ENCODE results near the gene R3HDML.
A peak's percentile ranks its signal among the peaks of the same experiment; 100 is the strongest.

The R3HDML gene

GRCh38 chr20:44388466-44389023, 51.7 kb downstream of the R3HDML start:
- peak; percentile 85 for DNase-seq (ENCODE audit: low spot score)
- peak; percentile 53 for TF ChIP-seq CTCF (IDR thresholded peaks at IDR 0.05; ENCODE audit: extremely low read depth, missing control alignments)

DNA sequence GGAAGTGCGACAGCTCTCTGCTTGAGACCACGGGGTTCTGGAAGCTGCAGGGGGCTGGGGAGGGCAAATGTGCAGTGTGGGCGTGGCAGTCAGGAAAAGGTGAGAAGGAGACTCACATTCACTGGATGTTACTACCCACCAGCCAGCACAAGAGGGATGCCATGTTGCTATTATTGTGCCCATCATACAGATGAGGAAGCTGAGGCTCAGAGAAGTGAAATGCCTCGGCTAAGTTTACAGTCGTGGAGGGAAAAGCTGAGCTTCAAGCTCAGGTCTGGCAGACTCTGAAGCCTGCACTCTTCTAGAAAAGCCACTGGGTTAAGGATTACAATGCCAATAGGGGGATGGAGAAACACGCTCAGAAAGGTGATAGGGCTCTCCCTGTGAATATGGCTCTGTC, 53.0 kb downstream of the R3HDML start:
- no peak for TF ChIP-seq CTCF (IDR thresholded peaks at IDR 0.05; ENCODE audit: extremely low read depth, missing control alignments)
- DNase-seq (ENCODE audit: low spot score) = no peak

GRCh38 chr20:44390280-44390679, 53.4 kb downstream of the R3HDML start:
- DNase-seq (ENCODE audit: low spot score) = no peak
- no peak for TF ChIP-seq CTCF (IDR thresholded peaks at IDR 0.05; ENCODE audit: extremely low read depth, missing control alignments)

GRCh38 chr20:44392088-44392775, 55.4 kb downstream of the R3HDML start:
- no peak for DNase-seq (ENCODE audit: low spot score)
- TF ChIP-seq CTCF (IDR thresholded peaks at IDR 0.05; ENCODE audit: extremely low read depth, missing control alignments) = no peak

DNA sequence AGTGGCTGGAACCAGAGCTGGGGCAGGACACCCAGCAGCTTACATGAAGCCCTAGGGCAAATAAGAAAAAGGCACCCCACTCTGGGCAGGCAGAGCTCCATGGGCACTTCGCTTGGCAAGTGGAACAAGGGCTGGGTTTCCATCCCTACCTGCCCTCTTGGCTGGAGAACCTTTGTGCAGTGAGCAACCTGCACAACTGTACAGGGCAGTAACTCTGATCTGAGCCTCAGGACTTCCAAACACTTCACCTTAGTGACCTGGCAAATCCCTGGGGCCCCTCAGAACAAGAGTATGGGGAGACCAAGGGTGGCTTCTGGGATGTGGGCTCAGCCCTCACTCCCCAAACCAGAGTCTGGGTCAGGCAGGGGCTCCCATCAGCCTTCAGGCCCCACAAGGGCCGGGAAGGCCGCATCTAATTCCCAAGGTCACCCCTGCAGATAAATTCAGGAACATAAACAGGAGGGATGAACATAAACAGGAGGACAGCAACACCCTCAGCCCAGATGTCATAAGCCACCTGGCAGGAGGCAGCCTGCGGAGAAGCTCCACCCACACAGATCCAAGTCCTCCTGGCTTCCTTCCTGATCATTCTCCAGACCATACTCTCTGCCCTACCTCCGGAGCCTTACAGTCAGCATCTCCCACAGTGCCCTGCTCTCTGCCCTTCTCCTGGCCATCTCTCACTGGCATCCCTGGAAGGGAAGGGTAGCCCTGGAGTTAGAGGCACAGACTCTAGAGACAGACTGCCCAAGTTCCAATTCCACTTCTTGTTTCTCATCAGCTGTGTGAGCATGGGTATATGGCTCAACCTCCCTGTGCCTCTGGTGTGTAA, 56.1 kb downstream of the R3HDML start:
- no peak for TF ChIP-seq CTCF (IDR thresholded peaks at IDR 0.05; ENCODE audit: extremely low read depth, missing control alignments)
- no peak for DNase-seq (ENCODE audit: low spot score)

DNA sequence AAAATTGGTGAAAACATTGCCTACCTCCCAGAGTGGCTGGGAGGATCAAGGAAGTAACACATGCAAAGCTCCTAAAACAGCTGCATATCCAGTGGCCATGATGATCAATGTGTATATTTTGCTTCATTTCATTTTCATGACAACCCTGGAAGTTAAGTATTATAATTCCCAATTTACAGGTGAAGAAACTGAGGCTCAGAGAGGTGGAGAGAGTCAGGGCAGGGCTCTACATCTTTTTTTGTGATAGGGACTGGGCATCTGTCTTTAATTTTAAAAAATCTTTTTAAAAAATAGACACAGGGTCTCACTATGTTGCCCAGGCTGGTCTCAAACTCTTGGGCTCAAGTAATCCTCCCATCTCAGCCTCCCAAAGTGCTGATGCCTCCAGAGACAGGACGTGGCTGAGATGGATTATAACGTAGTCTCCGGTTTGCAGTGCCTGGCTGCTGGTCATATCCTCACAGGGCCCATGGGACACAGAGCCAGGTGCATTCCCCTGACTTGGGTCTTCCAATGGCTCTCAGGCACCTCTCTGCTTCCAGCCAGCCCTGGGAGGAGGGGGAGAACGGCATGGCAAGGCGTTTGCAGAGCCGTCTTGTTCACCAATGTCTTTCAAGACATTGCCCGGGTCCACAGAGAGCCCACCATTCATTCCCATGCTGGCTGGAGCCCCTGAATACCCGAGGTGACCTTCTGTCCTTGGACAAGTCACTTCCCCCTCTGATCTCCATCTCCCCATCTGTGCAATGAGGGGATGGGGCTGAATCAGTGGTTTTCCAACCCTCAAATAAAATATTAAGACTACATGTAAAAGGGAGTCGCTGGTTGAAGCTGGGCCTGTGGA, 57.0 kb downstream of the R3HDML start:
- no peak for DNase-seq (ENCODE audit: low spot score)
- TF ChIP-seq CTCF (IDR thresholded peaks at IDR 0.05; ENCODE audit: extremely low read depth, missing control alignments) = no peak
